ENCODE measurements around the gene MFSD6.

MFSD6 gene

DNA sequence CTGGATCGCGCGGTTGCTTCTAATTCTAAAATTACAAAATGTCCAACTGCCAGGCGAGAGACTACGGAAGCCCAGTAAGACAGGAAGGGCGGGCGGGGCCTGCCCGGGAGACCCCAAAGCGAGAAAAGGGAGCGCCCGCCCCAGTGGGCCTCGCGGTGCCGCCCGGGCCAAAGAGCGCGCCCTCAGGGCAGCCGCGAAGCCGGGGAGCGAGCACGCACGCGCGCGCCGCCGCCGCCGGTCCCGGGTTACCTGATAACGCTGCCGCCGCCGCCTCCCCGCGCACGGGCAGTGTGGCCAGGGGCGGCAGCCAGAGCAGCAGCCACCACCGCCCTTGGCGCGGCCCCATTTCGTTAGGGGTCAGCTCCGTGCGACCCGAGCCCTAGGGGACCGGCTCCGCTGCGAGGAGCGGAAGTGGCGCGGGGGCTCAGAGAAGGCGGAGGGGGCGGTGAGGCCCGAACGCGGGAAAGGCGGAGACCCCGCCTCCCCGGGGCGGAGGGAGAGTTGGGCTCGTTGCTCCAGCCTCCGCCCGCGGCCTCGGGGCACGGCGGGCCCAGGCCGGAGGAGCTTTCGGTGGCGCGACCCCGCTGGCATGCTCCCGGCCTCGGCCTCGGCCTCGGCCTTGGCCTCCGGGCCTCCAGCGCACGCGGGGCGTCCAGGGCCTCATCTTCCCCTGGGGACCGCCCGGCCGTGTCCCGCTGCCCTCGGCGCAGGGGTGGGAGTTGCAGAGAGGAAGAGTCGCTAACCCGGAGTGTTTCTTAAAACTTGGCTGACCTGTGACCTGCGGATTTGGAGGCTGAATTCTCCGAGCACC lies 126.4 kb downstream of the MFSD6 start, which contains the start of gene NEMP2:
NEMP2 (minus strand) TSS at position 413 of the 811 bp plus-strand sequence; CDS start at position 346, 67 bp downstream.
- peak; percentile 95 for DNase-seq

DNA sequence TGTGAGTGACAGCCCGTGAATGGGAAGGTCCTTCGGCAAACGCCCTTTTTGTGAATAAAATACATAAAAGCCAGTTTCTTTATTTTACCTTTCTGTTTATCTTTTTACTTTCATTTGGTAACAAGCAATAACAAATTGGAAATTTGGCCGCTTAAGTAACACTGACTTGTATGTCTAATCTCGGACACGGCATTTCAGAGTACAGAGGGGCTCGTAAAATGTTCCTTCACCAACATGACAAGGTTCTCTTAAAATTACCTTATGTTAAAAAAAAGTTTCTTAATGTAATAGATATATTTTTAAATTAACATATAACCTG lies 126.9 kb downstream of the MFSD6 start:
- DNase-seq: no peak

DNA sequence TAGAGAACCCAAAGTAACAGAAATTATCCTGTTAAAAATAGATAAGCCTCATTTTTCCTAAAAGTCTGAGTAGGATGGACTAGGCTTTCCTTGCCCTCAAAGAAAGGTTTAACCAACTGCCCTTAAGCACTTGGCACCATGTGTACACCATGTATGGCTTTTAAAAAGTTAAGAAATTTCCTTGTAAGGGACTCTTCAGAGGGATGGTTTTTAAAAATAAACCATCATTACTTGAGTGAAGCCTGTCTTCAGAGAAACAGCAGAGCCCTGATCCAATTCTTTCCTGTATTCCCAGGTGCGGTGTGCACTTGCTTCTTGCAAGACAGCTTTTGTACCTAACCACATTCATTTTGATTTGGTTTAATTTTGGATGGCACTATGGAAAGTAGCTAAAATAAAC lies 127.4 kb downstream of the MFSD6 start:
- DNase-seq: no peak

DNA sequence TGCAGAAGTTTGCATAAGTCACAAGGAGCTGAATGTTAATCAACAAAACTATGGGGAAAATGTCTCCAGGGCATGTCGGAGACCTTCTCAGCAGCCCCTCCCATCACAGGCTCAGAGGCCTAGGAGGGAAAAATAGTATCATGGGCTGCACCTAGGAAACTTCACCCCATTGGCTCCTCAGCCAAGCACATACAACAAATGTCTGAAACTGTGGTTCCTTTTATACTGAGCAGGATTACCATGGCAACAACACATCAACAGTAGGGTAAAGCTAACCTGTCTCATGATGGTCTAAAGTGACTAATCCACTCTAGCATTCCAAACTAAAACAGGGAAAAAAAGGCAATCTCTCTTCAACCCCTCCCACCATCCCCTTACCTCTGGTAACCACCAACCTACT lies 129.6 kb downstream of the MFSD6 start:
- no peak for DNase-seq

DNA sequence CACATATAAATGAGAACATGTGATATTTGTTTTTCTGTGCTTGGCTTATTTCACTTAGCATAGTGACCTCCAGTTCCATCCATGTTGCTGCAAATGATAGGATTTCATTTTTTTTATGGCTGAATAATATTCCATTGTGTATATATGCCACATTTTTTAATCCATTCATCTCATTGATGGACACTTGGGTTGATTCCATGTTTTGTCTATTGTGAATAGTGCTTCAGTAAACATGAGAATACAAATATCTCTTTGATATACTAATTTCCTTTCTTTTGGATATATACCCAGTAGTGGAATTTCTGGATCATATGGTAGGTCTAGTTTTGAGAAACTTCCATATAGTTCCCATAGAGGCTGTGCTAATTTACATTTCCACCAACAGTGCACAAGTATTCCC lies 130.0 kb downstream of the MFSD6 start:
- DNase-seq: no peak

DNA sequence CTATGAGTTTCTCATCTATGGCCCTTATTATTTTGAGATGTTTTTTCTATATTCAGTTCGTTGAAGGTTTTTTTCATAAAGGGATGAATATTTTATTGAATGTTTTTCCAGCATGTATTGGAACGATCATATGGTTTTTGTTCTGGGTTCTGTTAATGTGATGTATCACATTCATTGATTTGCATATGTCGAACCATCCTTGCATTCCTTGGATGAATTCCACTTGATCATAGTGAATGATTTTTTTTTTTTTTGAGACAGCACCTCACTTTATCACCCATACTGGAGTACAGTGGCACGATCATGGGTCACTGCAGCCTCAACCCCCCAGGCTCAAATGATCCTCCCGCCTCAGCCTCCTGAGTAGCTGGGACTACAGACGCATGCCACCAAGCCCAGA lies 131.9 kb downstream of the MFSD6 start:
- DNase-seq: peak; percentile 49

DNA sequence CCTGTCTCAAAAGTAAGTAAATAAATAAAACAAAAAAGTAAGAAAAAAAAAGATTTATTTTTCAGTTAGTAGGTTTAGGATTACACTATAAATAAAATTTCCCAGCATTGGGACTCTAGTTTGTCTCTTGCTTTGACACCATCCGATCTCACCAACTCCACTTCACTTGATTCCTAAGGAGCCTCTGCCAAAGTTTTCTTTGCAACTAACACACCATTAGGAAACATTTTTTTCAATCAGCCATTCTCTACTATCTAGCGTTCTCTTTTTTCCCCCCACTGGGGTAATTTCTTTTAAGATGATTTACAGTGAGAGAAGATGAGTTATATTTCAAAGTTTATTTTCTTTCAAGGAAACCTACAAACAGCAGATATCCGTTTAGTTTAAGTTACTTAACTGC lies 136.9 kb downstream of the MFSD6 start:
- no peak for DNase-seq

DNA sequence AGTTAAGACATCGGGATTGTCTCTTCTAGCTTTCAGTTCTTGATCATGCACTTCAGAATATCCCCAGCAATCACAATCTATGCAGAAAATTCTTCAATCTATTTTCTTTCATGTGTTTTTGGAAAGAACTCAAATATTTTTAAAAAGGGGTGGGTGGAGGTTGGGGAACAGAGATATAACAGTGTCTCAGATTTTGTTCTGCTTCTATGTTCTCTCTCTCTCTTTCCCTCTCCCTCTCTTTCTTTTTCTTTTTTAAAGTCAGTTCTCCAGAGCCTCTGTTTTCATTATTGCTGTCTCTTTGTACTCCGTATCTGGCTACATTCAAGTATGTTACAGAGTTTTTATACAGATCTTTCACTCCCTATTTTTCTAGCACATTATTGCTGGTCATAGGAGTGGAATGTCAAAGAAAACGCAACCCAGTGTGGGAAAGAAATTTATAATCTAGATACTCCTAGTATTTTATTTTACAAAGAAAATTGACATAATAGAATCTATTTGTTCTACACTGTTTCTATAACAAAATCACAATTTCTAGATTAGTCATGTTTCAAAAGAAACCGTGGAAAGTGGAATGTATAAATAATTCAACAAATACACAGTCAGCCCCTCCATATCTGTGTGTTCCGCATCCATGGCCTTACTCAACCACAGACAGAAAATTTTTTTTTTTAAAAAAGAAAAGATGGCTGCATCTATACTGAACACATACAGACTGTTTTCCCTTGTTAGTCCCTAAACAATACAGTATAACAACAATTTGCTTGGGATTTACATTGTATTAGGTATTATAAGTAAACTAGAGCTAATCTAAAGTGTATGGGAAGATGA lies 137.6 kb downstream of the MFSD6 start:
- DNase-seq: no peak

DNA sequence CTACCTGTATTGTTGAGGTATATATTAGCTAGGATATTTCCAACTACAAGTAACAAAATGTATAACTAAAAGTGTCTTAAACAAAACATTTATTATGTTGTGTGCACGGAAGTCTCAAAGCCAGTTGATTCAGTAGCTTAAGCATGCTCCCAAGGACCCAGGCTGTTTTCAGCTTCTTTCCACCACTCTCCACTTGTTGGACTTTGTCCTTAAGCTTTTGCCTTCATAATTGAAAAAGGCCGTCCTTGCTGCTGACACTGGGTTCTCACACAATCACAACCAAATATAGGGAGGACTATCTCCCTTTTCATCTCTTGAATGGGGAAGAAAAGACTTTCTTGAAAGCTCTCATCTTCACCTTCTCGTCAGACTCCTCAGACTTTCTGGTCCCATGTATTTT lies 138.6 kb downstream of the MFSD6 start:
- DNase-seq: no peak

DNA sequence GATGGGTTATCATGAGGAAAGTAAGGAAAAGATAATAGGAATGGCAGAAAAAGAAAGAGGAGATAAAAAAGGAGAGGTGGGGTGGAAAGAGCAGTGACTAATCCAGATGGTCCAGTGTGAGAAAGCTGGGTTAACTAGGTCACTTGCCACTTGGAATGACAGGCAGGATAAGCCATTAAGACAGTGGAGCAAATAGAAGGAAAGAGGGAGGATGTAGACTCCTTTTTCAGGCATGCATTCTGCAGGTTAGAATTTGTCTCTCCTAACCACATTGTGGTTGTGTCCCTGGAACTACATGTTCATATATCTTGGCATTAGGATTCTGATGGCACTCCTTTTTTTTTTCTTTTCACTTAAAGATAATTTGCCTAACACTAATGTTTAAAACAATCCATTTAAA lies 139.7 kb downstream of the MFSD6 start:
- DNase-seq: no peak

DNA sequence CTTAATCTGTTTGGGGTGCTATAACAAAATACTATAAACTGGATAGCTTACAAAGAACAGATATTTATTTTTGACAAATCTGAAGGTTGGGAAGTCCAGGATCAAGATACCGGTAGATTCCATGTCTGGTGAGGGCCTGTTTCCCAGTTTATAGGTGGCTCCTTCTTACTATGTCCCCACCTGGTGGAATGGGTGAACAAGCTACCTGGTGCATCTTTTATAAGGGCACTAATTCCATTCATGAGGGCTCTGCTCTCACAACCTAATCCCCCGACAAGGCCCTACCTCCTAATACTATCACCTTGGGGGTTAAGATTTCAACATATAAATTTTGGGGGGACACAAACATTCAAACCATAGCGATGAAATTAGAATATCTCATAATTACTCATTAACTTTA lies 142.0 kb downstream of the MFSD6 start:
- DNase-seq: no peak
